ENCODE data around the gene GNAT1. TPM values are rescaled to one million over a fixed set of nuclear protein-coding genes. Genes with fewer than 3 reads are reported as not detected.

GNAT1 gene
- polyA plus RNA-seq, 1 experiment: not detected

- H3K27me3 ChIP-seq (ENCODE audit: control insufficient read depth, insufficient read depth, low read length): peaks cover 42% of the 10 kb centered on the region
- H3K36me3 ChIP-seq (ENCODE audit: control insufficient read depth, insufficient read depth, low read length): no peaks in the 10 kb centered on the region
- no peak for DNase-seq (ENCODE audit: low read depth)
- TF ChIP-seq, protein P1, sequence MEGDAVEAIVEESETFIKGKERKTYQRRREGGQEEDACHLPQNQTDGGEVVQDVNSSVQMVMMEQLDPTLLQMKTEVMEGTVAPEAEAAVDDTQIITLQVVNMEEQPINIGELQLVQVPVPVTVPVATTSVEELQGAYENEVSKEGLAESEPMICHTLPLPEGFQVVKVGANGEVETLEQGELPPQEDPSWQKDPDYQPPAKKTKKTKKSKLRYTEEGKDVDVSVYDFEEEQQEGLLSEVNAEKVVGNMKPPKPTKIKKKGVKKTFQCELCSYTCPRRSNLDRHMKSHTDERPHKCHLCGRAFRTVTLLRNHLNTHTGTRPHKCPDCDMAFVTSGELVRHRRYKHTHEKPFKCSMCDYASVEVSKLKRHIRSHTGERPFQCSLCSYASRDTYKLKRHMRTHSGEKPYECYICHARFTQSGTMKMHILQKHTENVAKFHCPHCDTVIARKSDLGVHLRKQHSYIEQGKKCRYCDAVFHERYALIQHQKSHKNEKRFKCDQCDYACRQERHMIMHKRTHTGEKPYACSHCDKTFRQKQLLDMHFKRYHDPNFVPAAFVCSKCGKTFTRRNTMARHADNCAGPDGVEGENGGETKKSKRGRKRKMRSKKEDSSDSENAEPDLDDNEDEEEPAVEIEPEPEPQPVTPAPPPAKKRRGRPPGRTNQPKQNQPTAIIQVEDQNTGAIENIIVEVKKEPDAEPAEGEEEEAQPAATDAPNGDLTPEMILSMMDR (IDR thresholded peaks at IDR 0.05; ENCODE audit: insufficient read depth, low read depth, low read length): no peak
- CTCF ChIA-PET: interaction anchor here (5.0 kb wide), 1 partner anchor 12 kb away, joined by 57 read pairs; the partner anchor contains the start of gene GNAT1
- POLR2A ChIA-PET: no interaction called here
- peak overlapping the region; percentile 27 for H3K4me3 ChIP-seq (ENCODE audit: low read depth, low read length)
These were observed 14.2 kb downstream of the GNAT1 start for GRCh38 chr3:50205413-50206276.

DNA sequence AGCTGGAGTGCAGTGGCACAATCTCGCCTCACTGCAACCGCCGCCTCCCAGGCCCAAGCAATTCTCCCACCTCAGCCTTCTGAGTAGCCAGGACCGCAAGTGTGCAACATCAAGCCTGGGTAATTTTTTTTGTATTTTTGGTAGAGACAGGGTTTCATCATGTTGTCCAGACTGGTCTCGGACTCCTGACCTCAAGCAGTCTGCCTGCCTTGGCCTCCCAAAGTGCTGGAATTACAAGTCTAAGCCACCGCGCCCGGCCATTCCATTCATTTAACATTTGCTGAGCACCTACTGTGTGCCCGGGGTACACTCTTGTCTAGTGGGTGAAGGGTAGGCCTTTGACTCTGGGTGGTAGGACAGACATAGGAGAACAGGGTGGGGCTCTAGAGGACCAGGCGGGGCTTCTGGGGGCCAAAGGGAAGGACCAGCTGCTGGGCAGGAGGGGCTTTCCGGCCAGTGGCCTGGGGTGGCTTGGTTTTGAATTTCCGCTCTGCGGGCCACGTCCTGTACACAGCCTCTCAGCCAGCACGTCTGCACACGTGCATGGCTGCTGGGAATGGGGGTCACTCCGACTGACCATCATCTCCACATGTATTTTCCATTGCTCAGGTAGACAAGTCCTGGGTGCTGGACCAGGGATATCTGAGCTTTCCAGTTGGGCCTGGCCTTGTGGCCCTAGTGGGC lies 16.1 kb downstream of the GNAT1 start:
- peaks cover 36% of the 10 kb centered on the region for H3K27me3 ChIP-seq (ENCODE audit: control insufficient read depth, insufficient read depth, low read length)
- ChIA-PET POLR2A (no interaction called here), CTCF (interaction anchor here (1.6 to 6.4 kb wide), 2 partner anchors 13 to 19 kb away, joined by 10 to 81 read pairs; no protein-coding TSS in a partner anchor)
- no peak overlapping the region for H3K4me3 ChIP-seq (ENCODE audit: low read depth, low read length)
- no peaks in the 10 kb centered on the region for H3K36me3 ChIP-seq (ENCODE audit: control insufficient read depth, insufficient read depth, low read length)
- no peak for DNase-seq (ENCODE audit: low read depth)
- TF ChIP-seq, protein P1 (IDR thresholded peaks at IDR 0.05; ENCODE audit: insufficient read depth, low read depth, low read length): no peak

- ChIA-PET CTCF (interaction anchor here (0.7 to 6.4 kb wide), 7 partner anchors 8 to 64 kb away, joined by 3 to 81 read pairs (median 3); no protein-coding TSS in a partner anchor), POLR2A (no interaction called here)
- Histone ChIP-seq H3K4me3 (ENCODE audit: low read depth, low read length) (no peak overlapping the region), H3K36me3 (ENCODE audit: control insufficient read depth, insufficient read depth, low read length) (no peaks in the 10 kb centered on the region), H3K27me3 (ENCODE audit: control insufficient read depth, insufficient read depth, low read length) (peaks cover 28% of the 10 kb centered on the region)
- DNase-seq (ENCODE audit: low read depth): no peak
- TF ChIP-seq, protein P1 (IDR thresholded peaks at IDR 0.05; ENCODE audit: insufficient read depth, low read depth, low read length): no peak
These were observed 17.4 kb downstream of the GNAT1 start for GRCh38 chr3:50208677-50209344.

GRCh38 chr3:50210176-50210509 lies 18.7 kb downstream of the GNAT1 start:
- Histone ChIP-seq H3K4me3 (ENCODE audit: low read depth, low read length) (no peak overlapping the region), H3K27me3 (ENCODE audit: control insufficient read depth, insufficient read depth, low read length) (peaks cover 16% of the 10 kb centered on the region), H3K36me3 (ENCODE audit: control insufficient read depth, insufficient read depth, low read length) (no peaks in the 10 kb centered on the region)
- TF ChIP-seq, protein P1 (IDR thresholded peaks at IDR 0.05; ENCODE audit: insufficient read depth, low read depth, low read length): no peak
- DNase-seq (ENCODE audit: low read depth): no peak
- CTCF ChIA-PET: interaction anchor here (1.0 to 6.4 kb wide), 7 partner anchors 9 to 114 kb away, joined by 4 to 81 read pairs (median 4); no protein-coding TSS in a partner anchor
- POLR2A ChIA-PET: no interaction called here

Data from BJ (cell line).